ENCODE measurements around the gene VRK2.

VRK2 gene

GRCh38 chr2:58052978-58053377 lies 6.4 kb downstream of the VRK2 start:
- no CpG with 5 or more reads among the region's 1 CpG for WGBS (ENCODE audit: insufficient coverage)
- Histone ChIP-seq H3K27ac (ENCODE audit: insufficient read depth in 1 of 2, low read depth in 1 of 2, low read length in 2 of 2, poor library complexity in 1 of 2, severe bottlenecking in 2 of 2) (no peak overlapping the region), H3K4me3 (ENCODE audit: control insufficient read depth in 1 of 7, extremely low read depth in 1 of 7, insufficient read depth in 4 of 7, low read depth in 2 of 7, low read length in 6 of 7) (no peak overlapping the region), H3K9me3 (ENCODE audit: control extremely low read depth in 1 of 5, control insufficient read depth in 4 of 5, insufficient read depth in 2 of 5, low read depth in 1 of 5, low read length in 4 of 5) (no peaks in the 10 kb centered on the region), H3K27me3 (replicated peaks in 2 of 5; ENCODE audit: control insufficient read depth in 4 of 5, insufficient read depth in 5 of 5, low read length in 4 of 5) (no peaks in the 10 kb centered on the region), H3K36me3 (ENCODE audit: control insufficient read depth in 4 of 4, insufficient read depth in 4 of 4, low read length in 3 of 4) (peaks cover 2 to 24% (median 9%) of the 10 kb centered on the region in 4 experiments), H3K4me1 (ENCODE audit: control extremely low read depth in 1 of 4, control insufficient read depth in 4 of 4, insufficient read depth in 4 of 4, low read length in 3 of 4) (peaks cover 1 to 18% (median 6%) of the 10 kb centered on the region in 4 experiments)
- CTCF ChIA-PET, result interaction anchor here (0.6 kb wide), 1 partner anchor 495 kb away, joined by 4 read pairs; no protein-coding TSS in a partner anchor
- POLR2A ChIA-PET, result no interaction called here
- DNase-seq, result no peak

- Histone ChIP-seq H3K4me1 (ENCODE audit: control extremely low read depth in 1 of 4, control insufficient read depth in 4 of 4, insufficient read depth in 4 of 4, low read length in 3 of 4) (peaks cover 0 to 9% (median 1%) of the 10 kb centered on the region in 4 experiments), H3K36me3 (ENCODE audit: control insufficient read depth in 4 of 4, insufficient read depth in 4 of 4, low read length in 3 of 4) (peaks cover 4 to 25% (median 13%) of the 10 kb centered on the region in 4 experiments), H3K9me3 (ENCODE audit: control extremely low read depth in 1 of 5, control insufficient read depth in 4 of 5, insufficient read depth in 2 of 5, low read depth in 1 of 5, low read length in 4 of 5) (no peaks in the 10 kb centered on the region), H3K4me3 (ENCODE audit: control insufficient read depth in 1 of 7, extremely low read depth in 1 of 7, insufficient read depth in 4 of 7, low read depth in 2 of 7, low read length in 6 of 7) (no peak overlapping the region), H3K27me3 (replicated peaks in 2 of 5; ENCODE audit: control insufficient read depth in 4 of 5, insufficient read depth in 5 of 5, low read length in 4 of 5) (no peaks in the 10 kb centered on the region), H3K27ac (ENCODE audit: insufficient read depth in 1 of 2, low read depth in 1 of 2, low read length in 2 of 2, poor library complexity in 1 of 2, severe bottlenecking in 2 of 2) (no peak overlapping the region)
- CTCF ChIA-PET, result no interaction called here
- no peak for DNase-seq
- POLR2A ChIA-PET, result no interaction called here
These were observed 7.7 kb downstream of the VRK2 start for GRCh38 chr2:58054264-58054663.

GRCh38 chr2:58055033-58055786 lies 8.6 kb downstream of the VRK2 start:
- 95% methylated on average over 2 of the region's 2 CpGs for WGBS (ENCODE audit: insufficient coverage)
- Histone ChIP-seq H3K4me3 (ENCODE audit: control insufficient read depth in 1 of 7, extremely low read depth in 1 of 7, insufficient read depth in 4 of 7, low read depth in 2 of 7, low read length in 6 of 7) (no peak overlapping the region), H3K9me3 (ENCODE audit: control extremely low read depth in 1 of 5, control insufficient read depth in 4 of 5, insufficient read depth in 2 of 5, low read depth in 1 of 5, low read length in 4 of 5) (no peaks in the 10 kb centered on the region), H3K4me1 (ENCODE audit: control extremely low read depth in 1 of 4, control insufficient read depth in 4 of 4, insufficient read depth in 4 of 4, low read length in 3 of 4) (peaks cover 0 to 9% (median 1%) of the 10 kb centered on the region in 4 experiments), H3K36me3 (ENCODE audit: control insufficient read depth in 4 of 4, insufficient read depth in 4 of 4, low read length in 3 of 4) (peaks cover 2 to 22% (median 12%) of the 10 kb centered on the region in 4 experiments), H3K27ac (ENCODE audit: insufficient read depth in 1 of 2, low read depth in 1 of 2, low read length in 2 of 2, poor library complexity in 1 of 2, severe bottlenecking in 2 of 2) (no peak overlapping the region), H3K27me3 (replicated peaks in 2 of 5; ENCODE audit: control insufficient read depth in 4 of 5, insufficient read depth in 5 of 5, low read length in 4 of 5) (no peaks in the 10 kb centered on the region)
- no peak for DNase-seq
- ChIA-PET CTCF (no interaction called here), POLR2A (no interaction called here)

GRCh38 chr2:58056192-58056916 lies 9.7 kb downstream of the VRK2 start:
- no peak for DNase-seq
- Histone ChIP-seq H3K4me1 (ENCODE audit: control extremely low read depth in 1 of 4, control insufficient read depth in 4 of 4, insufficient read depth in 4 of 4, low read length in 3 of 4) (peaks cover 0 to 9% (median 1%) of the 10 kb centered on the region in 4 experiments), H3K9me3 (ENCODE audit: control extremely low read depth in 1 of 5, control insufficient read depth in 4 of 5, insufficient read depth in 2 of 5, low read depth in 1 of 5, low read length in 4 of 5) (no peaks in the 10 kb centered on the region), H3K4me3 (ENCODE audit: control insufficient read depth in 1 of 7, extremely low read depth in 1 of 7, insufficient read depth in 4 of 7, low read depth in 2 of 7, low read length in 6 of 7) (no peak overlapping the region), H3K27me3 (replicated peaks in 2 of 5; ENCODE audit: control insufficient read depth in 4 of 5, insufficient read depth in 5 of 5, low read length in 4 of 5) (no peaks in the 10 kb centered on the region), H3K27ac (ENCODE audit: insufficient read depth in 1 of 2, low read depth in 1 of 2, low read length in 2 of 2, poor library complexity in 1 of 2, severe bottlenecking in 2 of 2) (no peak overlapping the region), H3K36me3 (ENCODE audit: control insufficient read depth in 4 of 4, insufficient read depth in 4 of 4, low read length in 3 of 4) (peaks cover 2 to 21% (median 12%) of the 10 kb centered on the region in 4 experiments)
- ChIA-PET CTCF (no interaction called here), POLR2A (no interaction called here)
- WGBS (ENCODE audit: insufficient coverage), result 95% methylated on average over 6 of the region's 9 CpGs

GRCh38 chr2:58057707-58058530 lies 11.3 kb downstream of the VRK2 start:
- H3K36me3 ChIP-seq (ENCODE audit: control insufficient read depth in 4 of 4, insufficient read depth in 4 of 4, low read length in 3 of 4), result peaks cover 2 to 28% (median 17%) of the 10 kb centered on the region in 4 experiments
- H3K27me3 ChIP-seq (replicated peaks in 2 of 5; ENCODE audit: control insufficient read depth in 4 of 5, insufficient read depth in 5 of 5, low read length in 4 of 5), result no peaks in the 10 kb centered on the region
- no peak overlapping the region for H3K4me3 ChIP-seq (ENCODE audit: control insufficient read depth in 1 of 7, extremely low read depth in 1 of 7, insufficient read depth in 4 of 7, low read depth in 2 of 7, low read length in 6 of 7)
- peaks cover 0 to 9% (median 1%) of the 10 kb centered on the region in 4 experiments for H3K4me1 ChIP-seq (ENCODE audit: control extremely low read depth in 1 of 4, control insufficient read depth in 4 of 4, insufficient read depth in 4 of 4, low read length in 3 of 4)
- ChIA-PET POLR2A (no interaction called here), CTCF (interaction anchor here (0.7 kb wide), 1 partner anchor 39 kb away, joined by 3 read pairs; no protein-coding TSS in a partner anchor)
- WGBS (ENCODE audit: insufficient coverage), result 100% methylated on average over 4 of the region's 6 CpGs
- no peak overlapping the region for H3K27ac ChIP-seq (ENCODE audit: insufficient read depth in 1 of 2, low read depth in 1 of 2, low read length in 2 of 2, poor library complexity in 1 of 2, severe bottlenecking in 2 of 2)
- no peaks in the 10 kb centered on the region for H3K9me3 ChIP-seq (ENCODE audit: control extremely low read depth in 1 of 5, control insufficient read depth in 4 of 5, insufficient read depth in 2 of 5, low read depth in 1 of 5, low read length in 4 of 5)
- DNase-seq, result no peak

- CTCF ChIA-PET, result no interaction called here
- Histone ChIP-seq H3K4me1 (ENCODE audit: control extremely low read depth in 1 of 4, control insufficient read depth in 4 of 4, insufficient read depth in 4 of 4, low read length in 3 of 4) (no peaks in the 10 kb centered on the region), H3K27me3 (replicated peaks in 2 of 5; ENCODE audit: control insufficient read depth in 4 of 5, insufficient read depth in 5 of 5, low read length in 4 of 5) (no peaks in the 10 kb centered on the region), H3K27ac (ENCODE audit: insufficient read depth in 1 of 2, low read depth in 1 of 2, low read length in 2 of 2, poor library complexity in 1 of 2, severe bottlenecking in 2 of 2) (no peak overlapping the region), H3K36me3 (ENCODE audit: control insufficient read depth in 4 of 4, insufficient read depth in 4 of 4, low read length in 3 of 4) (peaks cover 5 to 35% (median 12%) of the 10 kb centered on the region in 4 experiments), H3K9me3 (ENCODE audit: control extremely low read depth in 1 of 5, control insufficient read depth in 4 of 5, insufficient read depth in 2 of 5, low read depth in 1 of 5, low read length in 4 of 5) (peaks cover 0 to 4% (median 0%) of the 10 kb centered on the region in 5 experiments), H3K4me3 (ENCODE audit: control insufficient read depth in 1 of 7, extremely low read depth in 1 of 7, insufficient read depth in 4 of 7, low read depth in 2 of 7, low read length in 6 of 7) (no peak overlapping the region)
- POLR2A ChIA-PET, result no interaction called here
- 100% methylated on average over 1 of the region's 2 CpGs for whole genome bisulfite sequencing (ENCODE audit: insufficient coverage)
- no peak for DNase-seq
These were observed 17.0 kb downstream of the VRK2 start for GRCh38 chr2:58063641-58064040.

All from common myeloid progenitor, CD34-positive (primary cell).